GM12865 (cell line): ENCODE measurements around the gene MBOAT1.

Experiments
- DNase-seq: peaks from one replicate; pipeline ENCODE4 v3.0.0; 2010; ENCODE audit warnings: low read depth
- H3K4me3 ChIP-seq: 2 replicates; pipeline ENCODE4 v1.5.1; 2011; ENCODE audit warnings: mild to moderate bottlenecking, low read depth, low read length, control low read depth
- CTCF ChIP-seq: IDR thresholded peaks from 2 replicates; pipeline ENCODE4 v1.5.1; 2011; ENCODE audit warnings: low read length, control low read depth, low read depth, inconsistent platforms; ENCODE audit not compliant: insufficient read depth; ENCODE audit errors: missing control alignments

Gene MBOAT1

GRCh38 chr6:20211037-20211940 is 980 bp downstream of the MBOAT1 start:
- DNase-seq = peak; percentile 65
- no peak for TF ChIP-seq CTCF
- H3K4me3 ChIP-seq = peak overlapping the region; percentile 96

GRCh38 chr6:20210158-20210557 is 2.1 kb downstream of the MBOAT1 start:
- no peak for TF ChIP-seq CTCF
- DNase-seq = no peak
- H3K4me3 ChIP-seq = no peak overlapping the region

- no peak overlapping the region for H3K4me3 ChIP-seq
- TF ChIP-seq CTCF = no peak
- no peak for DNase-seq
Observed at GRCh38 chr6:20208687-20209378, 3.4 kb downstream of the MBOAT1 start.

- no peak for DNase-seq
- TF ChIP-seq CTCF = no peak
- peak overlapping the region; percentile 41 for H3K4me3 ChIP-seq
Observed at GRCh38 chr6:20207088-20207418, 5.2 kb downstream of the MBOAT1 start.

GRCh38 chr6:20205722-20206161 is 6.5 kb downstream of the MBOAT1 start:
- no peak for TF ChIP-seq CTCF
- DNase-seq = no peak
- H3K4me3 ChIP-seq = no peak overlapping the region

- H3K4me3 ChIP-seq = no peak overlapping the region
- TF ChIP-seq CTCF = no peak
- no peak for DNase-seq
Observed at GRCh38 chr6:20204512-20204894, 7.8 kb downstream of the MBOAT1 start.
